A549 (cell line): Measurements from ENCODE around the gene ZC3H7A. TPM values are rescaled to one million over a fixed set of nuclear protein-coding genes. Genes with fewer than 3 reads are reported as not detected.

ENCODE experiments used
- ATAC-seq, 2 experiments: fragments of 200-7000 bp in 1 of 2; fragments of >200 bp in 1 of 2; cut with Nextera tagmentation in 1 of 2; cut with Tn5 transposase in 1 of 2; 3 replicates each; pipeline versions ENCODE4 v1.8.0 to v1.9.1; 2018 to 2020; ENCODE audit warnings: mild to moderate bottlenecking in 1 of 2, moderate library complexity in 1 of 2
- CTCF ChIA-PET: fragments of 300-600 bp; sonication (Branson Sonifier 250); formaldehyde crosslinking; extraction: SDS; loops from one replicate; lab custom pipeline; 2021; ENCODE audit warnings: antibody characterized with exemption, inconsistent platforms; lab: Yijun Ruan, JAX
- POLR2A ChIA-PET: fragments of 350-600 bp; formaldehyde crosslinking; extraction: SDS; loops from one replicate; lab custom pipeline; 2021; ENCODE audit warnings: antibody characterized with exemption, inconsistent platforms; lab: Yijun Ruan, JAX
- DNase-seq, 2 experiments: peaks; one replicate each; pipeline versions ENCODE4 v3.0.0 to v3.0.0-alpha.2; 2011 to 2016; ENCODE audit warnings: low read depth in 1 of 2, low spot score in 1 of 2
- FAIRE-seq: peaks from 2 replicates; lab custom pipeline; 2011; peaks lifted over from hg19 to GRCh38; lab: Jason Lieb, UNC
- H3K27ac ChIP-seq, 2 experiments: fragments of >200 bp; sonication (Bioruptor Twin); formaldehyde crosslinking; 3 replicates each; pipeline ENCODE4 v1.5.1; 2016 to 2017
- H3K4me1 ChIP-seq: fragments of >200 bp; sonication (Bioruptor Twin); formaldehyde crosslinking; 3 replicates; pipeline ENCODE4 v1.6.1; 2016
- H3K4me2 ChIP-seq: fragments of >200 bp; sonication (Bioruptor Twin); formaldehyde crosslinking; 3 replicates; pipeline ENCODE4 v1.6.1; 2016
- H3K4me3 ChIP-seq: fragments of >200 bp; sonication (Bioruptor Twin); formaldehyde crosslinking; 3 replicates; pipeline ENCODE4 v1.5.1; 2016
- H3K9me3 ChIP-seq: fragments of >200 bp; sonication (Bioruptor Twin); formaldehyde crosslinking; 3 replicates; pipeline ENCODE4 v1.6.1; 2016
- BHLHE40 ChIP-seq: IDR thresholded peaks from 2 replicates; pipeline ENCODE4 v1.6.1; 2012; ENCODE audit warnings: low read depth, low read length, inconsistent platforms
- CEBPB ChIP-seq, 2 experiments: fragments of >200 bp in 1 of 2; sonication (Bioruptor Twin) in 1 of 2; formaldehyde crosslinking in 1 of 2; IDR thresholded peaks; 2 replicates each; pipeline ENCODE4 v1.6.1; 2012 to 2016
- EHF ChIP-seq: fragments of 250-450 bp; sonication (Bioruptor Pico); IDR thresholded peaks from 2 replicates; pipeline ENCODE4 v1.5.0; 2020; ENCODE audit warnings: mild to moderate bottlenecking
- FOSB ChIP-seq: fragments of 250-450 bp; sonication (Bioruptor Pico); IDR thresholded peaks from 2 replicates; pipeline ENCODE4 v1.5.0; 2020; ENCODE audit warnings: mild to moderate bottlenecking, moderate library complexity
- FOSL2 ChIP-seq, 2 experiments: fragments of 450-650 bp in 1 of 2; fragments of >200 bp in 1 of 2; sonication (Bioruptor Twin) in 1 of 2; formaldehyde crosslinking; IDR thresholded peaks; 2 replicates each; pipeline versions ENCODE4 v1.5.0 to v1.6.1; 2016 to 2020; ENCODE audit warnings: mild to moderate bottlenecking in 1 of 2, moderate library complexity in 1 of 2
- HOXB5 ChIP-seq: fragments of 250-450 bp; sonication (Bioruptor Pico); IDR thresholded peaks from 2 replicates; pipeline ENCODE4 v1.5.0; 2020; ENCODE audit warnings: mild to moderate bottlenecking, moderate library complexity
- MAZ ChIP-seq: fragments of 150-350 bp; IDR thresholded peaks from 2 replicates; pipeline ENCODE4 v1.6.1; 2014; ENCODE audit warnings: antibody characterized with exemption, low read depth, low read length, borderline replicate concordance
- MYC ChIP-seq: IDR thresholded peaks from 2 replicates; pipeline ENCODE4 v1.6.1; 2012; ENCODE audit warnings: mild to moderate bottlenecking, inconsistent platforms, low read length, improper control_type of control experiment, borderline replicate concordance
- NPAS2 ChIP-seq: fragments of 250-450 bp; sonication (Bioruptor Pico); IDR thresholded peaks from 2 replicates; pipeline ENCODE4 v1.8.0; 2022; ENCODE audit warnings: mild to moderate bottlenecking, moderate library complexity, borderline replicate concordance
- PHF8 ChIP-seq: fragments of 200-600 bp; sonication (generic); IDR thresholded peaks from 2 replicates; pipeline ENCODE4 v1.6.1; 2016; ENCODE audit warnings: low read depth, mild to moderate bottlenecking, antibody characterized with exemption, moderate library complexity, borderline replicate concordance
- POLR2AphosphoS2 ChIP-seq: conservative IDR thresholded peaks from 2 replicates; pipeline ENCODE4 v1.6.1; 2012; ENCODE audit warnings: low read length, improper control_type of control experiment, inconsistent platforms
- RAD21 ChIP-seq, 2 experiments: fragments of >200 bp in 1 of 2; sonication (Bioruptor Twin) in 1 of 2; formaldehyde crosslinking in 1 of 2; IDR thresholded peaks in 1 of 2; conservative IDR thresholded peaks in 1 of 2; 2 replicates in 1 of 2; 3 replicates in 1 of 2; pipeline ENCODE4 v1.6.1; 2012 to 2018; ENCODE audit warnings: inconsistent platforms in 1 of 2
- RARB ChIP-seq: fragments of 250-450 bp; sonication (Bioruptor Pico); IDR thresholded peaks from 2 replicates; pipeline ENCODE4 v1.8.0; 2021; ENCODE audit warnings: mild to moderate bottlenecking, moderate library complexity
- RCOR1 ChIP-seq: fragments of 150-350 bp; IDR thresholded peaks from 2 replicates; pipeline ENCODE4 v1.6.1; 2014; ENCODE audit warnings: antibody characterized with exemption, low read length, low read depth
- RNF2 ChIP-seq: fragments of 200-600 bp; sonication (generic); IDR thresholded peaks from 2 replicates; pipeline ENCODE4 v1.6.1; 2016; ENCODE audit warnings: low read depth, mild to moderate bottlenecking, antibody characterized with exemption, moderate library complexity, borderline replicate concordance
- SMC3 ChIP-seq: fragments of >200 bp; sonication (Bioruptor Twin); formaldehyde crosslinking; IDR thresholded peaks from 3 replicates; pipeline ENCODE4 v1.6.1; 2018; ENCODE audit warnings: inconsistent platforms
- TP53 ChIP-seq: fragments of 250-450 bp; sonication (Bioruptor Pico); IDR thresholded peaks from 2 replicates; pipeline ENCODE4 v1.5.0; 2021; ENCODE audit warnings: mild to moderate bottlenecking, moderate library complexity
- ZC3H11A ChIP-seq: fragments of 450-650 bp; IDR thresholded peaks from 2 replicates; pipeline ENCODE4 v1.6.1; 2014; ENCODE audit warnings: antibody characterized with exemption, mild to moderate bottlenecking
- ZFP36 ChIP-seq: fragments of 450-650 bp; IDR thresholded peaks from 2 replicates; pipeline ENCODE4 v1.6.1; 2014; ENCODE audit warnings: borderline replicate concordance; ENCODE audit not compliant: partially characterized antibody
- ZNF302 ChIP-seq: fragments of 250-450 bp; sonication (Bioruptor Pico); IDR thresholded peaks from 2 replicates; pipeline ENCODE4 v1.9.0; 2021; ENCODE audit warnings: inconsistent platforms, mild to moderate bottlenecking, moderate library complexity
- WGBS: methylation state at CpG from one replicate; pipeline ENCODE4 v1.1.6; 2017; ENCODE audit errors: missing lambda C conversion rate; 5-methylcytosine and 5-hydroxymethylcytosine counted together
- polyA plus RNA-seq, 4 experiments: library from polyadenylated mRNA; depleted of rRNA in 3 of 4; stranded (reverse); fragments of >200 nt; fragmentation: RNase III in 1 of 4; extraction: RNeasy Plus Mini Kit Qiagen cat#74134 plus additional on column Dnase treatment in 1 of 4; gene quantifications; 2 replicates in 3 of 4; 3 replicates in 1 of 4; pipeline ENCODE4 v1.2.3, GENCODE V29; 2011 to 2017
- TF ChIP-seq, protein P1 (sequence below): fragments of 250-450 bp; sonication (Bioruptor Pico); IDR thresholded peaks from 2 replicates; pipeline ENCODE4 v1.5.0; 2021; ENCODE audit warnings: mild to moderate bottlenecking, moderate library complexity, borderline replicate concordance
- TF ChIP-seq, protein P2 (sequence below): IDR thresholded peaks from 2 replicates; pipeline ENCODE4 v1.6.1; 2012; ENCODE audit warnings: low read depth, borderline replicate concordance
- TF ChIP-seq, protein P3 (sequence below): fragments of 450-650 bp; IDR thresholded peaks from 2 replicates; pipeline ENCODE4 v1.6.1; 2014; ENCODE audit warnings: antibody characterized with exemption
- TF ChIP-seq, protein P4 (sequence below): fragments of >200 bp; sonication (Bioruptor Twin); formaldehyde crosslinking; IDR thresholded peaks from 3 replicates; pipeline ENCODE4 v1.5.1; 2016
- TF ChIP-seq, protein P5 (sequence below): IDR thresholded peaks from 2 replicates; pipeline ENCODE4 v1.6.1; 2012
- TF ChIP-seq, protein P6 (sequence below): fragments of 250-450 bp; sonication (Bioruptor Pico); IDR thresholded peaks from 2 replicates; pipeline ENCODE4 v1.5.0; 2020; ENCODE audit warnings: low read depth, mild to moderate bottlenecking, moderate library complexity

Gene ZC3H7A
- polyA plus RNA-seq, 2 of the 4 experiments (the other 2 are of a cell fraction) = 33.8 to 41.5 TPM

DNA sequence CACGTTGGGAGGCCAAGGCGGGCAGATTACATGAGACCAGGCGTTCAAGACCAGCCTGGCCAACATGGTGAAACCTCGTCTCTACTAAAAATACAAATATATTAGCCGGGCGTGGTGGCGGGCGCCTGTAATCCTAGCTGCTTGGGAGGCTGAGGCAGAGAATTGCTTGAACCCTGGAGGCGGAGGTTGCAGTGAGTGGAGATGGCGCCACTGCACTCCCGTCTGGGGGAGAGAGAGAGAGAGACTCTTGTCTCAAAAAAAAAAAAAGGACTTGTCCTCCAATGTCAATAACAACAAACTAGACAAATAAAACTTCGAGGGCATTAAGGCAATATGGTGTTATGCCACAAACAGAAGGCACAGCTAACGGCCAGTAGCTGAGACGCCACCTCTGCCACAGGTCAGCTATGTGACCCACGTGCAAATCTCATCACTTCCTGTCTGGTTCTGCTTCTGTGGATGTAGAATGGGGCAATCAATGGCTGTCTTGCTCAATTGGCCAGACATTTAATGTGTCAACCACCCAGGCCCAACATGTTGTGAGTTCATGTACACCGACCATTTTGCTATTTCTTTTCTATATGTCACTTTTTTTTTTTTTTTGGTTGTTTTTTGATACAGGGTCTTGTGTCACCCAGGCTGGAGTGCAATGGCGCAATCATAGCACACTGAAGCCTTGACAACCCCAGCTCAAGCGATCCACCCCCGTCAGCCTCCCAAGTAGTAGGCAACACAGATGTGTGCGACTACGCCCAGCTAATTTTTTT, 53.6 kb downstream of the ZC3H7A start:
- peaks cover 33% of the 10 kb centered on the region for H3K4me1 ChIP-seq
- DNase-seq = peak; percentile 38 to 86
- H3K4me2 ChIP-seq = peak overlapping the region; percentile 83
- ChIA-PET CTCF (interaction anchor here (0.6 to 3.9 kb wide), 9 partner anchors 14 to 347 kb away, joined by 3 to 25 read pairs (median 4); partner anchors contain the start of gene ZC3H7A), POLR2A (interaction anchor here (0.6 to 3.1 kb wide), 18 partner anchors 9 to 487 kb away, joined by 3 to 29 read pairs (median 5); partner anchors contain the start of genes LITAF, SOCS1 and ZC3H7A)
- H3K4me3 ChIP-seq = peak overlapping the region; percentile 55
- WGBS = 28% methylated on average over 21 of the region's 21 CpGs
- FAIRE-seq = no peak
- H3K27ac ChIP-seq = peak overlapping the region; percentile 91 to 97
- TF ChIP-seq, protein P1, sequence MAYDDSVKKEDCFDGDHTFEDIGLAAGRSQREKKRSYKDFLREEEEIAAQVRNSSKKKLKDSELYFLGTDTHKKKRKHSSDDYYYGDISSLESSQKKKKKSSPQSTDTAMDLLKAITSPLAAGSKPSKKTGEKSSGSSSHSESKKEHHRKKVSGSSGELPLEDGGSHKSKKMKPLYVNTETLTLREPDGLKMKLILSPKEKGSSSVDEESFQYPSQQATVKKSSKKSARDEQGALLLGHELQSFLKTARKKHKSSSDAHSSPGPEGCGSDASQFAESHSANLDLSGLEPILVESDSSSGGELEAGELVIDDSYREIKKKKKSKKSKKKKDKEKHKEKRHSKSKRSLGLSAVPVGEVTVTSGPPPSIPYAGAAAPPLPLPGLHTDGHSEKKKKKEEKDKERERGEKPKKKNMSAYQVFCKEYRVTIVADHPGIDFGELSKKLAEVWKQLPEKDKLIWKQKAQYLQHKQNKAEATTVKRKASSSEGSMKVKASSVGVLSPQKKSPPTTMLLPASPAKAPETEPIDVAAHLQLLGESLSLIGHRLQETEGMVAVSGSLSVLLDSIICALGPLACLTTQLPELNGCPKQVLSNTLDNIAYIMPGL (CRISPR knock-in tag) = peak; percentile 41; the same call in 1 of the 2 replicates
- TF ChIP-seq RCOR1 = no peak
- TF ChIP-seq ZC3H11A = no peak
- peak; percentile 82; the same call in 1 of the 2 replicates for TF ChIP-seq HOXB5 (CRISPR knock-in tag)
- TF ChIP-seq NPAS2 (CRISPR knock-in tag) = no peak
- TF ChIP-seq RARB (CRISPR knock-in tag) = 0 out of 2 replicates have a peak, but pooled peaks have one; percentile 30
- TF ChIP-seq BHLHE40 = peak; percentile 36; the same call in 1 of the 2 replicates
- TF ChIP-seq MYC = peak; percentile 46; the same call in 1 of the 2 replicates
- TF ChIP-seq FOSB (CRISPR knock-in tag) = peak; percentile 74; the same call in 1 of the 2 replicates
- TF ChIP-seq FOSL2 (IDR thresholded peaks at IDR 0.05) = no peak
- no peak for TF ChIP-seq FOSL2 (CRISPR knock-in tag; IDR thresholded peaks at IDR 0.05)
- TF ChIP-seq EHF (CRISPR knock-in tag) = no peak
- TF ChIP-seq CEBPB (IDR thresholded peaks at IDR 0.05) = peak; percentile 52 to 84; a peak in 3 of 4 replicates
- TF ChIP-seq, protein P2, sequence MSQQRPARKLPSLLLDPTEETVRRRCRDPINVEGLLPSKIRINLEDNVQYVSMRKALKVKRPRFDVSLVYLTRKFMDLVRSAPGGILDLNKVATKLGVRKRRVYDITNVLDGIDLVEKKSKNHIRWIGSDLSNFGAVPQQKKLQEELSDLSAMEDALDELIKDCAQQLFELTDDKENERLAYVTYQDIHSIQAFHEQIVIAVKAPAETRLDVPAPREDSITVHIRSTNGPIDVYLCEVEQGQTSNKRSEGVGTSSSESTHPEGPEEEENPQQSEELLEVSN = peak; percentile 58; the same call in 1 of the 2 replicates
- TF ChIP-seq SMC3 = no peak
- no peak for TF ChIP-seq MAZ
- TF ChIP-seq PHF8 = peak; percentile 10; the same call in 1 of the 2 replicates
- TF ChIP-seq, protein P3, sequence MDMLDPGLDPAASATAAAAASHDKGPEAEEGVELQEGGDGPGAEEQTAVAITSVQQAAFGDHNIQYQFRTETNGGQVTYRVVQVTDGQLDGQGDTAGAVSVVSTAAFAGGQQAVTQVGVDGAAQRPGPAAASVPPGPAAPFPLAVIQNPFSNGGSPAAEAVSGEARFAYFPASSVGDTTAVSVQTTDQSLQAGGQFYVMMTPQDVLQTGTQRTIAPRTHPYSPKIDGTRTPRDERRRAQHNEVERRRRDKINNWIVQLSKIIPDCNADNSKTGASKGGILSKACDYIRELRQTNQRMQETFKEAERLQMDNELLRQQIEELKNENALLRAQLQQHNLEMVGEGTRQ = 0 out of 2 replicates have a peak, but pooled peaks have one; percentile 13
- TF ChIP-seq POLR2AphosphoS2 = no peak
- TF ChIP-seq ZNF302 (CRISPR knock-in tag) = peak; percentile 15; the same call in 1 of the 2 replicates
- TF ChIP-seq, protein P4, sequence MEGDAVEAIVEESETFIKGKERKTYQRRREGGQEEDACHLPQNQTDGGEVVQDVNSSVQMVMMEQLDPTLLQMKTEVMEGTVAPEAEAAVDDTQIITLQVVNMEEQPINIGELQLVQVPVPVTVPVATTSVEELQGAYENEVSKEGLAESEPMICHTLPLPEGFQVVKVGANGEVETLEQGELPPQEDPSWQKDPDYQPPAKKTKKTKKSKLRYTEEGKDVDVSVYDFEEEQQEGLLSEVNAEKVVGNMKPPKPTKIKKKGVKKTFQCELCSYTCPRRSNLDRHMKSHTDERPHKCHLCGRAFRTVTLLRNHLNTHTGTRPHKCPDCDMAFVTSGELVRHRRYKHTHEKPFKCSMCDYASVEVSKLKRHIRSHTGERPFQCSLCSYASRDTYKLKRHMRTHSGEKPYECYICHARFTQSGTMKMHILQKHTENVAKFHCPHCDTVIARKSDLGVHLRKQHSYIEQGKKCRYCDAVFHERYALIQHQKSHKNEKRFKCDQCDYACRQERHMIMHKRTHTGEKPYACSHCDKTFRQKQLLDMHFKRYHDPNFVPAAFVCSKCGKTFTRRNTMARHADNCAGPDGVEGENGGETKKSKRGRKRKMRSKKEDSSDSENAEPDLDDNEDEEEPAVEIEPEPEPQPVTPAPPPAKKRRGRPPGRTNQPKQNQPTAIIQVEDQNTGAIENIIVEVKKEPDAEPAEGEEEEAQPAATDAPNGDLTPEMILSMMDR = no peak
- TF ChIP-seq ZFP36 = no peak
- TF ChIP-seq RNF2 = no peak; the same call in 1 of the 2 replicates
- TF ChIP-seq, protein P5, sequence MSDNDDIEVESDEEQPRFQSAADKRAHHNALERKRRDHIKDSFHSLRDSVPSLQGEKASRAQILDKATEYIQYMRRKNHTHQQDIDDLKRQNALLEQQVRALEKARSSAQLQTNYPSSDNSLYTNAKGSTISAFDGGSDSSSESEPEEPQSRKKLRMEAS = peak; percentile 67
- TF ChIP-seq, protein P6, sequence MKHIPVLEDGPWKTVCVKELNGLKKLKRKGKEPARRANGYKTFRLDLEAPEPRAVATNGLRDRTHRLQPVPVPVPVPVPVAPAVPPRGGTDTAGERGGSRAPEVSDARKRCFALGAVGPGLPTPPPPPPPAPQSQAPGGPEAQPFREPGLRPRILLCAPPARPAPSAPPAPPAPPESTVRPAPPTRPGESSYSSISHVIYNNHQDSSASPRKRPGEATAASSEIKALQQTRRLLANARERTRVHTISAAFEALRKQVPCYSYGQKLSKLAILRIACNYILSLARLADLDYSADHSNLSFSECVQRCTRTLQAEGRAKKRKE (CRISPR knock-in tag) = peak; percentile 85
- no peak for TF ChIP-seq RAD21 (conservative IDR thresholded peaks at IDR 0.05 in 1 of 2, IDR thresholded peaks at IDR 0.05 in 1 of 2)
- peak; percentile 48; the same call in 1 of the 2 replicates for TF ChIP-seq TP53 (CRISPR knock-in tag)
- TF ChIP-seq, all 56 proteins: peak for 14
- ATAC-seq = peak; percentile 54 to 61
- no peaks in the 10 kb centered on the region for H3K9me3 ChIP-seq
